BJ (cell line): ENCODE data around the gene NBEA. TPM values are rescaled to one million over a fixed set of nuclear protein-coding genes. Genes with fewer than 3 reads are reported as not detected.

Experiments used
- CTCF ChIA-PET: fragments of 350-600 bp; formaldehyde crosslinking; extraction: SDS; loops from one replicate; lab custom pipeline; 2021; ENCODE audit warnings: antibody characterized with exemption, inconsistent platforms; lab: Yijun Ruan, JAX
- POLR2A ChIA-PET: fragments of 300-600 bp; sonication (Branson Sonifier 250); formaldehyde crosslinking; extraction: SDS; loops from one replicate; lab custom pipeline; 2021; ENCODE audit warnings: antibody characterized with exemption; lab: Charles Lee
- DNase-seq: peaks from one replicate; pipeline ENCODE4 v3.0.0-alpha.2; 2011; ENCODE audit warnings: low read depth
- H3K27me3 ChIP-seq: 2 replicates; pipeline ENCODE4 v1.6.0; 2011; ENCODE audit warnings: low read length; ENCODE audit not compliant: control insufficient read depth, insufficient read depth
- H3K36me3 ChIP-seq: 2 replicates; pipeline ENCODE4 v1.5.1; 2011; ENCODE audit warnings: low read length; ENCODE audit not compliant: control insufficient read depth, insufficient read depth
- H3K4me3 ChIP-seq: 2 replicates; pipeline ENCODE4 v1.5.1; 2011; ENCODE audit warnings: low read depth, mild to moderate bottlenecking, control low read depth, low read length
- polyA plus RNA-seq: library from polyadenylated mRNA; depleted of rRNA; stranded (reverse); fragments of >200 nt; gene quantifications from 2 replicates; pipeline ENCODE4 v1.2.3, GENCODE V29; 2011
- TF ChIP-seq, protein P1 (sequence below): IDR thresholded peaks from 2 replicates; pipeline ENCODE4 v1.5.1; 2011; ENCODE audit warnings: low read depth, mild to moderate bottlenecking, control low read depth, inconsistent platforms, low read length, moderate library complexity; ENCODE audit not compliant: insufficient read depth

NBEA gene
- polyA plus RNA-seq, 1 experiment, result 17.8 TPM

DNA sequence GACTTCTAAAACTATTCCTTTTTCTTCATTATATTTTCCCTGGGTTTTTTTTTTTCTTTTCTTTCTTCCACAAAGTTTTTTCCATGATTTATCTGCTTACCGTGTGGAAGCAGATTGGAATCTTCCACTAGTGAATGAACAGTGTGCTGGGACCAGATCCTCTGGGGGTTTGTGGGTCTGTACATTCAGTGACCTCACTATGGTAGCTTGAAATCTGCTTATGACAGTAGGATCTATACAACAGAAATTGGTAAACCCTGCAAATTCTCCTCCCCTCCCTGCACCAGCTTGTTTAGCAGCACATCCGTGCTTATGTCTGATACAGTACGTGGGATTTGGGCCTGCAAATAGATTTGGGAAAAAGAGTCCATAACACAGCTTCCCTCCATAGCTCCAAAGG is 560.4 kb downstream of the NBEA start:
- H3K27me3 ChIP-seq, result no peaks in the 10 kb centered on the region
- no peaks in the 10 kb centered on the region for H3K36me3 ChIP-seq
- POLR2A ChIA-PET, result interaction anchor here (0.7 kb wide), 1 partner anchor 287 kb away, joined by 3 read pairs; no protein-coding TSS in a partner anchor
- CTCF ChIA-PET, result no interaction called here
- TF ChIP-seq, protein P1, sequence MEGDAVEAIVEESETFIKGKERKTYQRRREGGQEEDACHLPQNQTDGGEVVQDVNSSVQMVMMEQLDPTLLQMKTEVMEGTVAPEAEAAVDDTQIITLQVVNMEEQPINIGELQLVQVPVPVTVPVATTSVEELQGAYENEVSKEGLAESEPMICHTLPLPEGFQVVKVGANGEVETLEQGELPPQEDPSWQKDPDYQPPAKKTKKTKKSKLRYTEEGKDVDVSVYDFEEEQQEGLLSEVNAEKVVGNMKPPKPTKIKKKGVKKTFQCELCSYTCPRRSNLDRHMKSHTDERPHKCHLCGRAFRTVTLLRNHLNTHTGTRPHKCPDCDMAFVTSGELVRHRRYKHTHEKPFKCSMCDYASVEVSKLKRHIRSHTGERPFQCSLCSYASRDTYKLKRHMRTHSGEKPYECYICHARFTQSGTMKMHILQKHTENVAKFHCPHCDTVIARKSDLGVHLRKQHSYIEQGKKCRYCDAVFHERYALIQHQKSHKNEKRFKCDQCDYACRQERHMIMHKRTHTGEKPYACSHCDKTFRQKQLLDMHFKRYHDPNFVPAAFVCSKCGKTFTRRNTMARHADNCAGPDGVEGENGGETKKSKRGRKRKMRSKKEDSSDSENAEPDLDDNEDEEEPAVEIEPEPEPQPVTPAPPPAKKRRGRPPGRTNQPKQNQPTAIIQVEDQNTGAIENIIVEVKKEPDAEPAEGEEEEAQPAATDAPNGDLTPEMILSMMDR, result no peak
- no peak for DNase-seq
- no peak overlapping the region for H3K4me3 ChIP-seq

DNA sequence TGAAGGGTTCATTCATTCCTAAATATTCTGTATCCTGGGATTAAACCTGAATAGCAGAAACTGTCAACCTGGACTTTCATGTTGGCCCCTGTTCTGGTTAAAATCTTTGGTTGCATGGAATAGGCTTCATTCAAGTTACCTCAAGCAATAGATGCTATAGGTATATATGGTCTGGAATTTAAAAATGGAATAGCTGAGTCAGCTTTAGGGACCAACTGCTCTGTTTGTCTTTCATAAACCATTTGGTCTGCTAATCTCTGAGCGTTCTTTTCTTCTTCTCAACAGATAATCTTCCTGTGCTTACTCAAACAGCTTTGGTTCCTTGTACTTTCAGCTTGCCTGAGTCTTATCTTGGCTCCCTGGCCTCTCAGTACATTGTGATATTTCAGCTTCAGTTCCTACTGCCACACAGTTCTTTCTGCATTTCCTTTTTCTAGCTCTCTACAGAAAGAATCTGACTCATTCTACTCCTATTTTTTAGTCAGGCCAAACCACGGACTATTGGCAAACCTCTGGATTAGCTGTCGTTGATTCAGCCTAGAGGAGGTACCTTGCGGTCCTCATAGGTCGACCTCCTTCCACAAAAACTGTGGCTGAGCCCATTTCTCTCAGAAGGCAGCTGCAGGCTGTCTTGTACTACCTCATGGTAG is 570.3 kb downstream of the NBEA start:
- no peaks in the 10 kb centered on the region for H3K27me3 ChIP-seq
- ChIA-PET CTCF (interaction anchor here (0.9 to 1.0 kb wide), 2 partner anchors 13 to 276 kb away, joined by 3 to 4 read pairs; no protein-coding TSS in a partner anchor), POLR2A (no interaction called here)
- DNase-seq, result peak; percentile 84
- TF ChIP-seq, protein P1, result no peak
- H3K4me3 ChIP-seq, result no peak overlapping the region
- H3K36me3 ChIP-seq, result no peaks in the 10 kb centered on the region

DNA sequence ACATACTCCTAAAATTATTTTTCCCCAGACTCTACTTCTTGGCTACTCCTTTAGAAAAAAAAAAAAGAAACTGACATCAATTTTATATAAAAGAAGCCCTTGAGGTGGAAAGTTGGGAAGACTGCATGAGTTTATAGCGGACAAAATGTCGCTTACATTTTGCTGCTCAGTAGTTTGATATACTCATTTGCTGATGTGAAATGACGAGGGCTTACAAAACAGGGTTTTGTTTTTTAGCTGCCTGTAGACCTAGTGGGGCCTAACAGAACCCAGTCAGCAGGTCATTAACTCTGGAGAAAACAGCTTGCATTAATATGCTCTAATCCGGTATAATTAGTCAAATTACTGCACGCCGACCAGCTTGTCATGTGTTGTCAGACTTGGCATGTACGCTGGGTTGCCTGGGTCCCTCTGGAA is 572.0 kb downstream of the NBEA start:
- no peak for DNase-seq
- TF ChIP-seq, protein P1, result no peak
- Histone ChIP-seq H3K4me3 (no peak overlapping the region), H3K27me3 (no peaks in the 10 kb centered on the region), H3K36me3 (no peaks in the 10 kb centered on the region)
- ChIA-PET POLR2A (no interaction called here), CTCF (no interaction called here)

DNA sequence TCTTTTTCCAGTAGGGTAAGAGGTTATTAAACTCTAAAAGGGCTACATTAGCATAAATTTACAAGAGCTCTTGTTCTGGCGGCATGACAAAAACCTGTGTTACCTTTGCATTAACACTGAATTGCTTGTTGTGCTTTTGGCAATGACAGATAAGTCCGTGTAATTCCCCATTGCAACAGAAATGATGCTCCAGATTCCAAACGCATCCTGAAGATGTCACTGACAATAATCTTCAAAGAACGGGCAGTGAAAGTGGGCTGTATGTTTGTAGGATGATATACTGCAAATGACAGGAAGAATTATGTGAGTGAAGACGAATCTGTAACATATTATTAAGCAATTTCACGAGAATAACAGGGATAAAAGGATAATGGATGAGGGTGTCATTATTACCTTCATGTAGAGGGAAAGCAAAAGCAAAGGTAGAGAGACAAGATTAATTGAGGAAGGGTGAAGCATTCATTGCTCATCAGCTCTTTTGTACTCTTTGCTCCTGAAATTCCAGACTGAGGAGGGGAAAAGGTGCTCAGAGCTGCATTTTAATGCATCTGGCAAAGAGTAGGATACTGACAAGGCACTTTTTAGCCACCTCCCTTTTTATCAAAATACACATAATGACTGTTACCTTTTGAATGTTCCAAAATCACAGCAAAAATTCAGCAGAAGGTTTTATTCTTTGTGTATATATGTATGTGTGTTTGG is 572.9 kb downstream of the NBEA start:
- ChIA-PET CTCF (no interaction called here), POLR2A (no interaction called here)
- TF ChIP-seq, protein P1, result no peak
- H3K27me3 ChIP-seq, result no peaks in the 10 kb centered on the region
- no peaks in the 10 kb centered on the region for H3K36me3 ChIP-seq
- H3K4me3 ChIP-seq, result no peak overlapping the region
- DNase-seq, result no peak

DNA sequence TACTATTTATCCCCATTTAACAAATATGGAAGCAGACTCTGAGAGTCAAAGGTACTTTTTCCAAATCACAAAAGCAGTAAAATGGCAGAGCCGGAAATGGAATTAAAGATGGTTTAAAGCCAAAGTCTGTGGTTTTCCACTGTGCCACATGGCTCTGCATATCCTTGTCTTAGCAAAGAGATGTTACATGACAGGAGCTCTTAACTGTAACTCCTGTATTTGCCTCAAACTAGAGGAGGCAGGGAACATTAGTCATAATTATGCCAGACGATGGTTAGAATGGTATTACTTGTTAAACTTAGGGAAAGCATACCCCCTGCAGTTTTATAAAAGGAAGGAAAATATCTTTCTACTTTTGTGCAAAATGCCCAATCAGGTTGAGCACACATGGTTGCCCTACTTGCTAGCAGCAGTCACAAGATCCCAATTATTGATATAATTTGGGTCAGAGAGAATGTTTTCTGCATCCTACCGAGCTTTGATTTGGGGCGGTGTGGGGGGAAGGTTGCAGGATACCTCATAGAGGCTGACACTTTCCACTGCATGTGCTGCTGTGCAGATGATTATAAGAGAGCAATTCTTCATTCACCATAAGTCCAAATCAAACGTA is 576.4 kb downstream of the NBEA start:
- H3K36me3 ChIP-seq, result no peaks in the 10 kb centered on the region
- ChIA-PET CTCF (no interaction called here), POLR2A (no interaction called here)
- no peaks in the 10 kb centered on the region for H3K27me3 ChIP-seq
- TF ChIP-seq, protein P1, result no peak
- peak; percentile 6 for DNase-seq
- H3K4me3 ChIP-seq, result no peak overlapping the region
